NCI-H510A (cell line): ENCODE measurements around the gene SMAD5.

Experiments
- DNase-seq: peaks from one replicate; lab custom pipeline; 2025; lab: John Stamatoyannopoulos, UW

Gene SMAD5

GRCh38 chr5:136222580-136223235 lies 90.1 kb downstream of the SMAD5 start:
- DNase-seq: no peak

- no peak for DNase-seq
These were observed 93.2 kb downstream of the SMAD5 start for GRCh38 chr5:136225796-136226195.

- no peak for DNase-seq
These were observed 93.8 kb downstream of the SMAD5 start for GRCh38 chr5:136226401-136226800.

- DNase-seq: no peak
These were observed 95.6 kb downstream of the SMAD5 start for GRCh38 chr5:136228136-136228757.

- DNase-seq: no peak
These were observed 97.5 kb downstream of the SMAD5 start for GRCh38 chr5:136230176-136230575.

- DNase-seq: no peak
These were observed 99.7 kb downstream of the SMAD5 start for GRCh38 chr5:136232316-136232715.
